ENCODE measurements around the gene BCAS3.

GRCh38 chr17:61129267-61130254 lies 451.9 kb downstream of the BCAS3 start:
- no peak for TF ChIP-seq GATA2 (IDR thresholded peaks at IDR 0.05; ENCODE audit: low read depth, low read length)
- TF ChIP-seq GATA3 (IDR thresholded peaks at IDR 0.05; ENCODE audit: low read depth, low read length) = no peak

Data from SH-SY5Y (cell line).